Adrenal gland (tissue), 12 donors: ENCODE results near the gene C10orf143. TPM values are rescaled to one million over a fixed set of nuclear protein-coding genes. Genes with fewer than 3 reads are reported as not detected.
"Not testable (repeated sequence)": the region's sequence is repeated elsewhere in the genome, so short reads cannot be mapped to it uniquely, and the experiment has no call there.

Experiments used
- DNase-seq, 7 donors: peaks; one replicate each; pipeline ENCODE4 v3.0.0-alpha.2; 2019 to 2020
- H3K27ac ChIP-seq, 5 donors: fragments of 200-600 bp; sonication (generic) in 4 of 5; 1 replicate in 3 of 5; 2 replicates in 2 of 5; pipeline versions ENCODE4 v1.5.1 to v1.8.0; 2016 to 2020; ENCODE audit warnings: mild to moderate bottlenecking in 1 of 5
- H3K27me3 ChIP-seq: fragments of 200-600 bp; 2 replicates; pipeline ENCODE4 v1.8.0; 2021
- H3K36me3 ChIP-seq, 2 donors: fragments of 200-600 bp; replicated peaks in 1 of 2; 1 replicate in 1 of 2; 2 replicates in 1 of 2; pipeline versions ENCODE4 v1.5.1 to v1.8.0; 2018 to 2022
- H3K4me1 ChIP-seq, 2 donors: fragments of 200-600 bp; replicated peaks in 1 of 2; 1 replicate in 1 of 2; 2 replicates in 1 of 2; pipeline versions ENCODE4 v1.5.1 to v1.8.0; 2018 to 2021
- H3K4me3 ChIP-seq, 4 donors: fragments of 200-600 bp; sonication (generic) in 3 of 4; one replicate each; pipeline ENCODE4 v1.5.1; 2016 to 2018
- H3K9me3 ChIP-seq, 3 donors: fragments of 200-600 bp; sonication (generic) in 1 of 3; replicated peaks in 1 of 3; 1 replicate in 2 of 3; 2 replicates in 1 of 3; pipeline versions ENCODE4 v1.5.1 to v1.8.0; 2016 to 2021
- POLR2A ChIP-seq, 2 donors: fragments of 450-650 bp; IDR thresholded peaks; one replicate each; pipeline ENCODE4 v1.6.1; 2017; ENCODE audit warnings: antibody characterized with exemption in 2 of 2, mild to moderate bottlenecking in 2 of 2, moderate library complexity in 1 of 2
- WGBS, 4 donors: extraction: QIAGEN DNeasy Blood & Tissue Kit in 2 of 4; methylation state at CpG; one replicate each; pipeline versions ENCODE4 v1.1.5 to v1.1.7; 2013 to 2017; 5-methylcytosine and 5-hydroxymethylcytosine counted together
- intact Hi-C, 2 donors: fragments of 100-400 bp; cut with DNase I; formaldehyde crosslinking; loops; one replicate each; pipeline versions ENCODE4 v1.14.1 to v1.15.0; 2022 to 2023
- polyA plus RNA-seq, 3 donors: library from polyadenylated mRNA; stranded (reverse); fragments of 200-250 nt in 2 of 3; fragments of 350-450 nt in 1 of 3; fragmentation: Illumina TruSeq in 1 of 3; extraction: RNeasy Lipid Tissue Mini Kit (QIAGEN cat#74804) in 1 of 3; gene quantifications; one replicate each; pipeline ENCODE4 v1.2.3, GENCODE V29; 2013 to 2014
- total RNA-seq, 9 donors: library from RNA; depleted of rRNA in 4 of 9; stranded (reverse); fragments of >200 nt in 4 of 9; fragments of 120-200 nt in 1 of 9; fragmentation: NEBNext Ultra II Directional in 1 of 9; extraction: Animal tissue kit (Norgen Biotek cat#: 25700) in 1 of 9; gene quantifications; one replicate each; pipeline versions ENCODE4 v1.1.0 to v1.2.4, GENCODE V29; 2013 to 2023
- TF ChIP-seq, protein P1 (sequence below), 6 experiments: fragments of 450-650 bp in 4 of 6; fragments of 200-600 bp in 2 of 6; sonication (generic) in 1 of 6; IDR thresholded peaks; 1 replicate in 5 of 6; 2 replicates in 1 of 6; pipeline versions ENCODE4 v1.5.1 to v1.8.0; 2016 to 2021; ENCODE audit warnings: antibody characterized with exemption in 6 of 6, mild to moderate bottlenecking in 2 of 6, moderate library complexity in 1 of 6
- donor health status: healthy with polysubstance abuse.
- donor health status: Bipolar disorder and iron deficiency.
- donor health status: DM: yes; HTN: yes; CAD: no.
- donor health status: DM: no; HTN: no; CAD: no.
- donor health status: DM: no; HTN: no; CAD: no.
- donor health status: DM: yes; HTN: yes; CAD: no.

Gene C10orf143
- total and polyA plus RNA-seq, 12 donors, result 0.85 to 19.3 (median 5.2) TPM

DNA sequence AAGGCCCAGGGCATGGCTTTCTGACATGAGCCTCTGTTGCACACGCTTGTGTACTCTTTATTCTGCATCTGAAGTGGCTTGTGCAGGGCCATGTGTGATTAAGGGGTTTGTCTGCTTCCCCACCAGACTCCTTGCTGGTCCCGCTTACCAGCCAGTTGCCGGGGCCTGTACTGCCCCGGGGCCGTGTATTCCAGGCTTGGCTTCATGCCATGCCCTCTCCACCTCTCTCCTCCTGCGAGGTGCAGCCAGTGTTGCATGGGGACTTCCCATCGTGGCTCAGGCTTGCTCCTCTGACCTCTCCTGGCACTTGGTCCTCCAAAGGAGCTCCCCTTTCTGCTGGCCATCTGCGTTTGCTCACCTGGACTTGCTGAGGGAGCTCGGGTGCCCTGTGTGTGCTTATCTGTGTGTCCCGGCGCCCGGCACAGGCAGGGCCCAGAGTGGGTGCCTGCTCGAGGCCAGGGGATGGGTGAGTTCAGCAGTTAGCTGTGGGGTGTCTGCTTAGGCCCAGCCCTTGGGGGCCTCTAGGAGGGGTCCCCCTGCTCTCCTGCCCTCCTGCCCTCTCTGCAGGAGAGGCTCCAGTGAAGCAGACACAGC lies 11.0 kb upstream of the C10orf143 start:
- Histone ChIP-seq H3K4me1 (no peaks in the 10 kb centered on the region), H3K36me3 (no peaks in the 10 kb centered on the region), H3K27ac (no peak overlapping the region), H3K27me3 (no peaks in the 10 kb centered on the region), H3K4me3 (no peak overlapping the region), H3K9me3 (no peaks in the 10 kb centered on the region)
- intact Hi-C loops, result loop anchor here (10.0 kb wide), 2 partner anchors 147 to 237 kb away; no protein-coding TSS in a partner anchor
- no peak for DNase-seq
- 26 to 91% (median 55%) methylated on average over 4 to 13 of the region's 13 CpGs for WGBS, 4 donors
- TF ChIP-seq POLR2A (IDR thresholded peaks at IDR 0.05), result no peak
- TF ChIP-seq, protein P1, sequence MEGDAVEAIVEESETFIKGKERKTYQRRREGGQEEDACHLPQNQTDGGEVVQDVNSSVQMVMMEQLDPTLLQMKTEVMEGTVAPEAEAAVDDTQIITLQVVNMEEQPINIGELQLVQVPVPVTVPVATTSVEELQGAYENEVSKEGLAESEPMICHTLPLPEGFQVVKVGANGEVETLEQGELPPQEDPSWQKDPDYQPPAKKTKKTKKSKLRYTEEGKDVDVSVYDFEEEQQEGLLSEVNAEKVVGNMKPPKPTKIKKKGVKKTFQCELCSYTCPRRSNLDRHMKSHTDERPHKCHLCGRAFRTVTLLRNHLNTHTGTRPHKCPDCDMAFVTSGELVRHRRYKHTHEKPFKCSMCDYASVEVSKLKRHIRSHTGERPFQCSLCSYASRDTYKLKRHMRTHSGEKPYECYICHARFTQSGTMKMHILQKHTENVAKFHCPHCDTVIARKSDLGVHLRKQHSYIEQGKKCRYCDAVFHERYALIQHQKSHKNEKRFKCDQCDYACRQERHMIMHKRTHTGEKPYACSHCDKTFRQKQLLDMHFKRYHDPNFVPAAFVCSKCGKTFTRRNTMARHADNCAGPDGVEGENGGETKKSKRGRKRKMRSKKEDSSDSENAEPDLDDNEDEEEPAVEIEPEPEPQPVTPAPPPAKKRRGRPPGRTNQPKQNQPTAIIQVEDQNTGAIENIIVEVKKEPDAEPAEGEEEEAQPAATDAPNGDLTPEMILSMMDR (IDR thresholded peaks at IDR 0.05), result no peak

DNA sequence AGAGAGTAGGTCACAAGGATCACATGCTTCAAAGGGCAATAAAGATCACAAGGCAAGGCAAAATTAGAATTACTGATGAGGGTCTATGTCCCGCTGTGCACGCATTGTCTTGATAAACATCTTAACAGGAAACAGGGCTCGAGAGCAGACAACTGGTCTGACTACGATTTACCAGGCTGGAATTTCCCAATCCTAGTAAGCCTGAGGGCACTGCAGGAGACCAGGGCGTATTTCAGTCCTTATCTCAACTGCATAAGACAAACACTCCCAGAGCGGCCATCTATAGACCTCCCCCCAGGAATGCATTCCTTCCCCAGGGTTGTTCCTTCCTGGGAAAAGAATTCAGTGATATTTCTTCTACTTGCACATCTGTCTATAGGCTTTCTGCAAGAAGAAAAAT lies 6.9 kb upstream of the C10orf143 start:
- 59 to 73% (median 66%) methylated on average over 6 of the region's 6 CpGs for WGBS, 4 donors
- H3K27ac ChIP-seq, intact Hi-C loops, H3K4me3 ChIP-seq, H3K36me3 ChIP-seq, DNase-seq, H3K9me3 ChIP-seq, H3K27me3 ChIP-seq, H3K4me1 ChIP-seq: not testable (repeated sequence)

DNA sequence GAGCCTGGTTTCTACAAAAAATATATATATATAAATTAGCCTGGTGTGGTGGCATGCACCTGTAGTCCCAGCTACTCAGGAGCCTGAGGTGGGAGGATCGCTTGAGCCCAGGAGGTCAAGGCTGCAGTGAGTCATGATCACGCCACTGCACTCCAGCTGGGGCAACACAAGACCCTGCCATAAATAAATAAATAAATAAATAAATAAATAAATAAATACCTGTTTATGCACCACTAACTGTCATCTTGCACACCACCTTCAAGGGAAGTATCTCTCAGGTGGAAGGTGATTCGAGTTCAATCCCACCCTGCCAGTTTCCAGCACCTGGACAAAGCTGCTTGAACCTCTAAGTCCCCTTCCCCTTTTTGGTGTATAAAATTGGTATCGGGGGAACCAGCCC lies 6.3 kb upstream of the C10orf143 start:
- DNase-seq, H3K27ac ChIP-seq, H3K4me1 ChIP-seq, H3K4me3 ChIP-seq, H3K27me3 ChIP-seq, H3K36me3 ChIP-seq, H3K9me3 ChIP-seq, intact Hi-C loops: not testable (repeated sequence)
- WGBS, 4 donors, result 79 to 97% (median 85%) methylated on average over 4 of the region's 4 CpGs

DNA sequence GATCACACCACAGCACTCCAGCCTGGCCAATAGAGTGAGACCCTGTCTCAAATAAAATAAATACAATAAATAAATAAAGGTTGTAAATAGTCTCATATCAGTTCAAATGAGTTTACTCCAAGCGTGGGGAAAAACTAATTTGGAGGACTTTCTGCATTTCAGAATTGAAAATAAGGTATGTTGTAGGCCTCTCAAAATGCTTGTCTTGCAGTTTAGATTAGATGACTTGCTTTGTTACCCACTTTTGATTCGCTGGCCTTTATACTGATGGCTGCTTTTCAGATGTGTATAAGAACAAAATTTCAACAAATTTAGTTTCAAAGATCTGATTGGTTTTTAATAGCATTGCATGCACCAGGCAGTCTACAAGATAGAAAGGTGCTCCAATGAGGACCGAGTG lies 2.2 kb upstream of the C10orf143 start:
- Histone ChIP-seq H3K27ac (no peak overlapping the region), H3K4me1 (peaks cover 0 to 24% of the 10 kb centered on the region in 2 donors), H3K4me3 (no peak overlapping the region), H3K9me3 (no peaks in the 10 kb centered on the region), H3K36me3 (no peaks in the 10 kb centered on the region), H3K27me3 (no peaks in the 10 kb centered on the region)
- no peak for DNase-seq
- intact Hi-C loops, result no loop called here
- TF ChIP-seq, protein P1 (IDR thresholded peaks at IDR 0.05), result no peak
- no peak for TF ChIP-seq POLR2A (IDR thresholded peaks at IDR 0.05)
- WGBS, 4 donors, result 93 to 99% (median 95%) methylated on average over 3 of the region's 3 CpGs

DNA sequence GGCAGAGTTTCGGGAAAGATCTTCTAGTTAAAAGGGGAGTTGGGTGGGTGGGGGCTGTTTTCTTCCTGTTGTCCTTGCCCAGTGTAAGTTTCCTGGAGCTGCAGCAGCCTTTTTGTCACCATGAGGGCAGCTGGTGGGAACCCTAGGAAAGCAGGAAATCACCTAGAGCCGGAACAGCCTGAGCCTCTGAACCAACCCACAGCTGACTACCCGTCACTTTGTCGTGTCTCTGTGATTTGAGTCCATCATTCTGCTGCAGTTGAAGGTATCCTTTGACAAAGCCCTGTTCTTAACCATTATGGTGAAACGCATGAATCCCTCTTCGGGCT lies 1.2 kb upstream of the C10orf143 start:
- intact Hi-C loops, result loop anchor here in 1 of 2 donors (2.0 kb wide), 1 partner anchor 25 kb away; the partner anchor contains the start of gene GLRX3
- no peak for DNase-seq
- peak overlapping the region in 3 of 4 donors; percentile 49 to 97 (median 76) for H3K4me3 ChIP-seq
- no peaks in the 10 kb centered on the region for H3K9me3 ChIP-seq
- H3K27ac ChIP-seq, result peak overlapping the region in 4 of 5 donors; percentile 88 to 92 (median 90)
- WGBS, 4 donors, result 78 to 82% (median 80%) methylated on average over 6 of the region's 6 CpGs
- no peak for TF ChIP-seq POLR2A (IDR thresholded peaks at IDR 0.05)
- TF ChIP-seq, protein P1 (IDR thresholded peaks at IDR 0.05), result no peak
- H3K27me3 ChIP-seq, result no peaks in the 10 kb centered on the region
- H3K36me3 ChIP-seq, result no peaks in the 10 kb centered on the region
- H3K4me1 ChIP-seq, result peaks cover 0 to 24% of the 10 kb centered on the region in 2 donors
